Stimulated activated naive CD8-positive, alpha-beta T cell treated with anti-CD3 and anti-CD28 coated beads, Interleukin-15, Interleukin-2, amounts not matched to agents 100 U/mL and 50 U/mL, for 24 hours (primary cell): ENCODE data around the gene FNDC11.

Experiments
- ATAC-seq: fragments of 150-1000 bp; cut with Tn5 transposase; one replicate; pipeline ENCODE4 v1.10.0; 2021
- DNase-seq: peaks from one replicate; pipeline ENCODE4 v3.0.0; 2021

The FNDC11 gene

DNA sequence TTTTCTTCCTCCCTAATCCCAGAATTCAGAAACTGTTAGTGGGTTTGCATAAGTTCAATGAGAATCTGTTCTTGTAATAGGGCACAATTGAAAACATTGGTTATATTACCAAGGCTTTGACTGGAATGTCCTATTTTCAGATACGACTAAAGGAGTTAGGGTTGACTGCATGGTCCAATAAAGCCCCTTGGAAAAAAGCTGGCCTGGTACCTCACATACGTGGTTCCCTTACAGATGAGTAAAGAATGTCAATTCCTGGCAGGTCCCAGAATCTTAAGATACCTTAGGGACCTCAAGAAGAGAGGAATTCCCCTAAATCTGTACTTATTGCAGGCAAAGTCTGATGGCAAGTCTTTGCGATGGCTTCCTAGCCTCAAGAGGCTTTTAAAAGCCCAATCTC is 28.8 kb upstream of the FNDC11 start:
- ATAC-seq (no peak), DNase-seq (no peak)

DNA sequence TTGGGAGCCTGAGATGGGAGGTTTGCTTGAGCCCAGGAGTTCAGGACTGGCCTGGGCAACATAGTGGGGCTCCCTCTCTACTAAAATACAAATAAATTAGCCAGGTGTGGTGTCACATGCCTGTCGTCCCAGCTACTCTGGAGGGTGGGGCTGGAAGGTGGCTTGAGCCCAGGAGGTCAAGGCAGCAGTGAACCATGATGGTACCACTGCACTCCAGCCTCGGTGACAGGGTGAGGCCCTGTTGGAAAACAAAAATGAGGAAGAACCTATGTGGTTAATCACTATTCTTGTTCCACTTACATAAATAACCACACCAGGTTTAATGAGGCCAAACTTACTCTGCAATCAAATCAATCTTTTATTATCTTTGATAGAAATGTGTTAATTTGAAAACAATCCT is 28.0 kb upstream of the FNDC11 start:
- ATAC-seq = no peak
- DNase-seq = no peak

GRCh38 chr20:63527184-63527583 is 26.8 kb upstream of the FNDC11 start:
- ATAC-seq = no peak

DNA sequence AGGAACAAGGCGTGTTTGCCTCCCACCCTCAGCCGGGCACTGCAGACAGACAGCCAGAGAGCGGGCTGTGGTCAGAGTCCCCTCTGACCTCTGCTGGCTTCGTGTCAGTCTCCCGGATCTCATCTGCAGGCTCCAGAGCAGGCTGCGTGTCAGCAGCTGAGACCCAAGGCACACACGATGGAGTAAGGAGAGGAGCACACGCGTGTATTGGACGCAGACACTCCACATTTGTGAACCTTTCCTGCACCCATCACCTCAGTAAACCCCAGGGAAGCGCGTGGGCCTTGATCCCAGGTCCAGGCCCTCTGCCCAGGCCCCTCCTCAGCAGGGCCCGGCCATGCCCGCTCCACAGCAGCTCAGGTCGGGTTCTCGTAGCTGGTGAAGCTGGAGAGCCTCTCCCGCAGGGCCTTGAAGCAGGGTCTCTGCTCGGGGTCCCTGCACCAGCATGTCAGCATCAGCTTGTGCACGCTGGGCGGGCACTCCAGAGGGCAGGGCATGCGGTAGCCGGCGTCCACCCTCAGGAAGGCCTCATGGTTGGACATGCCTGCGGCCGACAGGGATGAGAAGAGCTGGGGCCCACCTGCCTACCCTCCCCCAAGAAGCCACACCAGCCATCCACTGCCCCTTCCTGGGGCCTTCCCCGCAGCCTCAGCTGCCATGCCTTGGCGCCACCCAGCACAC is 24.6 kb upstream of the FNDC11 start:
- ATAC-seq = no peak
- no peak for DNase-seq

More at GRCh38 chr20:63527184-63527583, 26.8 kb upstream of the FNDC11 start:
- DNase-seq = no peak

DNA sequence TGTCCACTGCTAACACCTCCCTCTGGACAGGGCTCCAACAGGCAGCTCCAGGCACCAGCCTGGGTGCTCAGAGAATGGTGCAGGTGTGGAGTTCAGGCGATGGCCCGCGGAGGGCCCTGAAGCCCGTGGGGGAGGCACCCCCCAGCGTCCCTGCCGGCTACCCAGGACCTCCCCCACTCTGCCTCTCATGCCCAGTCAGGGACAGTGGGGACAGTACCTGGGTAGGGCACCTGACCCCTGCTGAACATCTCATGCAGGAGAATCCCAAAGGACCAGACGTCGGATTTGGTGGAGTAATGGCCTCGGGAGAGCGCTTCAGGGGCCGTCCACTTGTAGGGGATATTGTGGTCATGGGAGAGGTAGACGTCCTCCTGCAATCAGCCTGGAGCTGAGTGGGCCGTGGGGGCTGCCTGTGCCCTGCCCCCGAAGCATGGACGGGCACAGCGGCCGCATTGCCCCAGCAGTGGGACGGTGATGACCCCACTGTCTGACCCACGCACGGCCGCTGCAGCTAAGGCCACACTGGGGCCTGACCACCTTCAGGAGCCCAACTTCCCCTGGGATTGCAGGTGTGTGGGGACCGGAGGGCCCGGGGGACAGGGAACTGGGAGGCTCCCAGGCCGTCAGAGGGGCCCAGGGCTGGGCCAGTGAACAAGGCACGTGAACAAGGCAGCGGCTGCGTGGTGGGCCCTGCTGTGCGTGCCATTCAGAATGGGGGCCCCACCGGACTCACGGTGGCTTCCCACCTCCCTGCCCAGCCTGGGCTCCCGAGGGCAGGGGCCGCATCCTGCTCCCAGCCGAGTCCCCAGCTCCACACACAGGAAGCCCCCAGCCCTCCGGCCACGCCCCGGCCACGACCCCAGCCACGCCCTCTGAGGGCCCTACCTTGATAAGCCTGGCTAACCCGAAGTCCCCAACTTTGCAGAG is 23.8 kb upstream of the FNDC11 start:
- no peak for ATAC-seq
- DNase-seq = no peak

- DNase-seq = no peak
- ATAC-seq = no peak
These were observed 23.2 kb upstream of the FNDC11 start for GRCh38 chr20:63530788-63531160.

DNA sequence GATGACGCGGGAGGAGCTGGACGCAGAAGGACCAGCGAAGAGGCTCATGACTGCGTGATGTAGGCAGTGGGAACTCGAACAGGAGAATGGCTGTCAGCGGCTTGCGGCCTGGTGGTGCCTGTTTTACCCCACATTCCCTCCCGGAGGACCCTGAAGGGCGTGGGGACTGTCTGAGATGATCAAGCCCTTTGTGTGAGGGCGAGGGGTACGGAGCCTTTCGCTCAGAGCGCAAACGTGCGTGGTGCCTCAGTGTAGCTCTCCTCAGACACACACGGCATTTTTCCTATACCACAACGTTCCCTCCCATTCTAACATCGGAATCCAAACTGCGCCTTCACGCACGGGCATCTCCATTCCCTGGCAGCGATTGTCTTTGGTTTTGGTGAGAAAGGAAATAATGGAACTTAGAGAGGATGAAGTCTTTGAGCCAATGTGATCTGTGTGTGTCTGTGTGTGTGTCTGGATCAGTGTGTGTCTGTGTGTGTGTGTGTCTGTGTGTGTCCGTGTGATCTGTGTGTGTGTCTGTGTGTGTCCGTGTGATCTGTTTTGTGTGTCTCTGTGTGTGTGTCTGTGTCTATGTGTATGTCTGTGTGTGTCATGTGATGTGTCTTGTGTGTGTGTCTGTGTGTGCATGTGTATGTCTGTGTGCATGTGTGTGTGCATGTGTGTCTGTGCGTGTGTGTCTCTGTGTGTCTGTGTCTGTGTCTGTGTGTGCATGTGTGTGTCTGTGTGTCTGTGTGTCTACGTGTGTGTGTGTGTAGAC is 22.1 kb upstream of the FNDC11 start:
- DNase-seq = no peak
- no peak for ATAC-seq

DNA sequence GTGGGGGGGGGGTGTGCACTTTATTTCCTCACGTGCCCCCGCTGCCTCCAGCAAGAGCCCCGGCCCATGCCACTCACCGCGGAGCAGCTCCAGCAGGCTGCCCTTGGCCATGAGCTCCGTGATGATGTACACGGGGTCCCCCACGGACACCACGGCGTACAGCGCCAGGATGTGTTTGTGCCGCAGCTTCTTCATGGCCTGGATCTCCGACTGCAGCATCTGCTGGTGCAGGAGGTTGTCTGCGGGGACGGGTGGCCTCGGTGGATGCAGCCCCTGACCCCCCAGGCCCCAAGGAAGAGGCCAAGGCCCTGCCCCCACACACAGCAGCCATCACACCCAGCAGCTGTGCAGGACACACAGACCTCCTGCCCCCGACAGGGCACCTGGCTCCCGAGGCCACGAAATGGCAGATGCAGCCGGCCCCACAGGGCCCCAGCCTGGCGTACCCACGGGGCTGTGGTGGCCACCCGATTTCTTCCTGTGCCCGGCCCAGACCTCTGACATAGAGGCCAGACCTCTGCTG is 21.4 kb upstream of the FNDC11 start:
- no peak for DNase-seq
- ATAC-seq = no peak

GRCh38 chr20:63533388-63533787 is 20.6 kb upstream of the FNDC11 start:
- DNase-seq = no peak
- ATAC-seq = no peak

- no peak for DNase-seq
These were observed 20.0 kb upstream of the FNDC11 start for GRCh38 chr20:63533871-63534393.

GRCh38 chr20:63534427-63534830 is 19.5 kb upstream of the FNDC11 start:
- DNase-seq = no peak
- ATAC-seq = no peak

More at GRCh38 chr20:63533871-63534393, 20.0 kb upstream of the FNDC11 start:
- ATAC-seq = no peak

DNA sequence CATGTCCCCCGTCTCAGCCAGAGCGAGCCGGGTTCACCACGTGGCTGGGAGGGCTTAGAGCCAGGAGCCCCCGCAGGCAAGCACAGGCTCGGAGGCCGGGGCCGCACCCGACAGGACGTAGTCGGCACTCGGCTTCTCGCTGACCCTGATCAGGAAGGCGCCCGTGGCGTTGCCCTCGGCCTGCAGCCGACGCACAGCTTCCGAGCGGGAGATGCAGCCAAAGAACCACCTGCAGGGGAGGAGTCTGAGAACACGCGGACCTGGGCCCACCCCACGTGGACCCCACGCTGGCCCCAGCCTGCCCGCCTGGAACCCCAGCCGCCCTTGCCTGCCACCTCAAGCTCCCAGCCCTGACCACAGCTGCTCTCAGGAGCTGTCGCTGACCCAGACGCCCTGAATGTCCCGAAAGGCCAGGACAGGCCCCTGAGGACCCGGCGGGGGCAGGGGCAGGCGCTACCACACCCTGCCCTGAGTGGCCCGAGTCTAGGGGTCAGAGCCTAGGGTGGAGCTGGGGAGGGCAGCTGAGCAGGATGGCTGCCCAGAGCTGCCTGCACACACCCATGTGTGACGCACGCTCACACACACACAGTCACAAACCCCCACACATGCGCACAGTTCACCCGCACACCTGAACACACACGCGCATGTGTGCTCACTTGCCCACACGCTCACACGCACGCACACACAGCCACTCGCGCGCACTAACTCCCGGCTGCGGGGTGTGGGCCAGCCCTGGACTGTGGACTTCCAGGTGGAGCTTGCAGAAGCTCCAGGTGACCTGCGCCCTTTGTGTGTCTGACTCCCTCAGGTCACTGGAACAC is 18.9 kb upstream of the FNDC11 start:
- DNase-seq = no peak
- no peak for ATAC-seq

DNA sequence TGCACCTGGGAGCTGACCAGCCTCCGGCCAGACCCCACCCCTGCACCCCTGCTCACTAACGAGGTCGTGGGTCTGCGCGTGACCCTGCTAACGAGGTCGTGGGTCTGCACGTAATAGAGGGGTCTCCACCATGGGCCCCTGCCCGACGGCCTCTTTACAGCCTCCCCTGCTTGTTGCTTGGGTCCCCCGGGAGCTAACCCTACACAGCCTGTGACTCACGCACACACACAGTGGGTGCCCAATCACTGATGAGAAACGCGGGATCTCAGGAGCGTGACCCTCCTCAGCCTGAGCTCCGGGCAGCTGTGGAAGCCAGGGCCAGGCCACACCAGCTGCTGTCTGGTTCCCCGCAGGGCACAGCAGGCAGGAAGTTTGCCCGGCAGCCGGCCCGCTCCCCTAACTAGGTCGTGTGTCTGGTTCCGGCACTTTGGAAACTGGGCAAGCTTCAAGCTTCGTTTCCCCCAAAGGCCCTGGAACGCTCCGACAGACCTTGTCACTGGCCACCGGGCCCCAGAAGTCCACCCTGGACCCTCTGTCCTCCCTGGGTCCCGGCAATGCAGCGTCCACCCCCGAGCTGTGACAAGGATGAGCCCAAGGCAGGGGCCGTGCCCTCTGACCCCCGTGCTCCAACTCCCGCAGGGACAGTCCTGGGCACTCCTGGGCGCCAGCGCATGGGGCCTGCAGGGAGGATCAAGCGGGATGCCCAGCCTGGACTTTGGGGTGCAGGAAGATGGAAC is 17.6 kb upstream of the FNDC11 start:
- ATAC-seq (no peak), DNase-seq (no peak)

DNA sequence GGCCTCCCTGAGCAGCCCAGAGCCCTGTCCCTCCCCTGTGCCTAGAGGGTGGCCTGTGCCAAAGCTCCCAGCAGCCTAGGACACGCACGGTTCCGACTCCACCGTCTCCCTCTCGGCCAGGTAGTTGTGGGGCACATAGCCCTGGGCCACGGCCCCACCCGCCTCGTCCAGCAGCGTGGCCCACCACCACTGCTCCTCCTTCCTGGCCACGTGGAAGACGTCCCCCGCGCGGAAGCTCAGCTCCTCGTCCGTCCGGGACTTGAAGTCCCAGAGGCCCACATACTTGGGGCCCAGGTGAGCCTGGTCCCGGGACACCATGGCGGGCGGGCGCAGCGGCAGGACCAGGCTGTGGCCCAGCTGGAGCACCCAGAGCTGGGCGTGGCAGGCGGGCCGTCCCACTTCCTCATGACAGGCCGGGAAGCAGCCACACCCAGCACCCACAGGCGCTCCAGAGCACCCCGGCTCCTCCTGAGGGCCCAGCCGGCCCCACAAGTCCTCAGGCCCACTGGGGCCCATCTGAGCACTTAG is 16.9 kb upstream of the FNDC11 start, which contains the start of gene PTK6:
Gene PTK6 (minus strand): TSS at position 380 of the 528 bp plus-strand sequence. CDS start 62 bp downstream, at position 318.
- peak; percentile 1 for ATAC-seq
- DNase-seq = no peak

DNA sequence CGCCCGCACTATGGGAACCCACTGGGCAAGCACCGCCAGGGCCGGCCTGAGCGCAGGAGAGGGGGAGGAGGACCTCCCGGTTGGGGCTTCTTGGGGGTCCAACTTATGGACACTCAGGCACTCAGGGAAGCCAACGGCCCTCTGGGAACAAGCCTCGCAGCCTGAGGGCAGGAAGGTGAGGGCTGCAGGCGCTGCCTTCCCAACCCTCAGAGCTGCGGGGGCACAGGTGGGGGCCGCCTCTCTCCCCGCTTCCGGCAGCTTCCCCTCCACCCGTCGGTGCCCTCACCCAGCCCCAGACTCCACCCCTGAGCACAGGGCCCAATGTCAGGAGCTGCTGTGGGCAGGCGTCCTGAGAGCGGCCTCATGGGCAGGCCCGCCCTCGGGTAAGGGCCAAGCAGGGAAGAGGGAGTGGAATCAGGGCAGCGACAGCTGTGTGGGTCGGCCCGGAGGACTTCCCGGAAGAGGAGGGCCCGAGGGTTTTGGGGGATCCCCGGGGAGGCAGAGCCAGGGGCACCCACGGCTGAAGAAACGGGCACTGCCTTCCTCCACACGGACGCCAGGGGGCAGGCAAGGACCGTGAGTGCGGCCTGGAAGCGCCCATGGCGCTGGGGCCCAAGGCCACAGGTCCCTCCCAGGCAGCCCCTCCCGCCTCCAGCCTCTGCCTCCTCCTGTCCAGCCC is 16.3 kb upstream of the FNDC11 start:
- peak; percentile 95 for DNase-seq
- ATAC-seq = peak; percentile 97

DNA sequence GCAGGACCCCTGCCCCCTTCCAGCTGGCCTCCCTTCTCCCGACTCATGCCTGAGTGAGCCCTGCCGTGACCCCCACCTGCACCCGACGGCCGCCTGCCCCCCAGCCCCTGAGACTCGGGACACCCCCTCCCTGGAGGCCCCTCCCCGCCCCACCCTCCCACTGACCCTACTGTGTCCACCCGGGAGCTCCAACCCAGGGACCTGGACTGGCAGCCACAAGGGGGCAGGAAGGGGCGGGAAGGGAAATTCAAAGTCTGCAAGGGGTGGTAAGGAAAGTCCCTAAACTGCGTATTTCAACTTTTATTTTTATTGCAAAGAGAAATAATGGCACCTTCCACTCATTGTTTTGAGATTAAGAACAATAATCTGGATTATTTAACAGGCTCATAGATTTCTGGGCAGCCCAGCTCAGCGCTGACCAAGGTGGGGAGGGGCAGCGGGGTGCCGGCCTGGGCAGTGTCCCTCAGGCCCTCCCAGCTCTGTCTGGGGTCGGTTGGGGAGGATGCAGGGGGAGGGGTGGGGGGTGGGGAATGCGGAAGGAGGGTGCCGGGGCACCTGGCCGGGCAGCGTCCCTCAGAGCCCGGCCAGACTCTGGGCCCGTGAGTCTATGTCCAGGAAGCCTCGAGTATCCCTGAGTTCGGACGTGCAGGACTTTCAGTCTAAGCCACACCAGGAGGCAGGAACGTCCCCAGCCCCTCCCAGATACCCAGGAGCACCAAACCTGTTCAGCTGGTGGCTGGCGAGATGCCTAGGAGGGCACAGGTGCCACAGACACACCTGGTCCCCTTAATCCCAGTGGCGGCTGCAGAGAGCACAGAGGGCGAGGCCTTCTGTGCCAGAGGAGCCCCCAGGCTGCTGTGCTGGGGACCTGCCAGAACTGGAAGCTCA is 15.5 kb upstream of the FNDC11 start:
- peak; percentile 48 for DNase-seq
- ATAC-seq = no peak

DNA sequence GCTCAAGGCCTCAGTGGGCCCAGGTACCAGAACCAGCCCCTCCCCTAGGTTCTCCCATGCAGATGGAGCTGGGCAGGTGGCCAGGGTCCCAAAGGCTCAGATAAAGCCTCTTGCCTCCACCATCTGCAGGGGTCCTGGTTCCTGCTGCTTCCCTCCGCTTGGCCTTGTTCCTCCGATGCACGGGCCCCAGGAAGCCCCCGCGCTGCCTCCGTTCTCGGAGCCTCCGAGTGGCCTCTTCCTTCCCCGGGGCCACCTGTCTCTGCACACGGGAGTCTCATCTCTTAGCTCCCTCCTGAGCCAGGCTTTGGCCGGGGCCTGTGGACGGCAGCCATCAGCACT is 14.9 kb upstream of the FNDC11 start:
- ATAC-seq (no peak), DNase-seq (no peak)
